ENCODE data around the gene MAP3K13. TPM values are rescaled to one million over a fixed set of nuclear protein-coding genes. Genes with fewer than 3 reads are reported as not detected.

The MAP3K13 gene
- total and polyA plus RNA-seq, 10 of the 15 experiments (the other 5 are each of a cell fraction or from before 2014, with no cell fraction given), result 10.5 to 70.8 (median 26.8) TPM

DNA sequence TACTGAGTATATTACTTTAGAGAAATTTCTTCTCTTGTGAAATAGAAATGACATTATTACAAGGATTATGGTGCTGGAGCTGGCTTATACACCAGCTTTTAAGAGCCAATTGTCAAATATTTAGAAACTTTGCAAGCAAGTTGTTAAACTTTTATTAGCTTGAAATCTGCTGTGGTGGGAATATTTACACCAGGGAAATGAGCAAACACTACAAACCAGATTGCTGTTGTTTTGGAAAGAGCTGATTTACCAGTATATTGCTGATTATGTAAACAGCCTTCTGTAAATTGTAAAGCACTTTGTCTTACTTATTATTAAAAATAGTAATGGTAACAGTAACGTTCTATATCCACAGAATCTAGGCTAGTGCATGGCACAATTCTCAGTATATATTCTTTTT, 61.5 kb downstream of the MAP3K13 start:
- RAD21 ChIA-PET (ENCODE audit: unreplicated experiment), result no interaction called here

GRCh38 chr3:185430375-185430774, 67.4 kb downstream of the MAP3K13 start:
- Histone ChIP-seq H3K4me3 (no peak overlapping the region), H3K9ac (ENCODE audit: control insufficient read depth, insufficient read depth, low read length) (no peak overlapping the region), H3K27ac (ENCODE audit: control insufficient read depth, insufficient read depth) (no peak overlapping the region), H3K27me3 (replicated peaks in 1 of 2; ENCODE audit: control insufficient read depth in 2 of 2, insufficient read depth in 2 of 2, low read length in 1 of 2) (no peaks in the 10 kb centered on the region), H3K9me3 (replicated peaks; ENCODE audit: control insufficient read depth, insufficient read depth, low read length) (no peaks in the 10 kb centered on the region), H2AFZ (ENCODE audit: control insufficient read depth, low read depth, low read length) (no peak overlapping the region), H3K36me3 (ENCODE audit: control insufficient read depth in 2 of 2, insufficient read depth in 2 of 2, low read length in 1 of 2) (peaks cover 0 to 1% of the 10 kb centered on the region in 2 experiments; a peak in 1 of 4 replicates), H4K20me1 (ENCODE audit: control insufficient read depth, insufficient read depth) (no peaks in the 10 kb centered on the region), H3K79me2 (ENCODE audit: control insufficient read depth, insufficient read depth, low read length) (no peaks in the 10 kb centered on the region), H3K4me1 (ENCODE audit: control insufficient read depth, insufficient read depth, low read length) (no peaks in the 10 kb centered on the region), H3K4me2 (ENCODE audit: control insufficient read depth, insufficient read depth) (no peak overlapping the region)
- RAD21 ChIA-PET (ENCODE audit: unreplicated experiment), result no interaction called here
- intact Hi-C loops (cut with micrococcal nuclease; ENCODE audit: unreplicated experiment), result no loop called here
- no peak for TF ChIP-seq HDAC6 (IDR thresholded peaks at IDR 0.05; ENCODE audit: unreplicated experiment)
- no peak for FAIRE-seq
- CTCF ChIA-PET, result interaction anchor here (0.6 kb wide), 1 partner anchor 165 kb away, joined by 4 read pairs; no protein-coding TSS in a partner anchor
- ATAC-seq, result no peak
- in situ Hi-C loops (cut with MboI), result no loop called here
- DNase-seq (ENCODE audit: low read depth, low spot score), result no peak
- SMC1A ChIA-PET (ENCODE audit: uncharacterized antibody, unreplicated experiment), result no interaction called here
- 98% methylated on average over 4 of the region's 4 CpGs for WGBS (ENCODE audit: insufficient coverage, insufficient replicate concordance, low lambda C conversion rate, missing lambda C conversion rate)
- BruUV-seq (replicated peaks), result no TSS peak
- POLR2A ChIA-PET, result interaction anchor here (0.7 kb wide), 1 partner anchor 58 kb away, joined by 3 read pairs; no protein-coding TSS in a partner anchor

More for the DNA sequence above, 61.5 kb downstream of the MAP3K13 start:
- TF ChIP-seq EGR1 (IDR thresholded peaks at IDR 0.05; ENCODE audit: borderline replicate concordance in 1 of 2, low read depth in 2 of 2, low read length in 2 of 2), result no peak
- TF ChIP-seq STAT3 (IDR thresholded peaks at IDR 0.05; ENCODE audit: low read depth, low read length), result no peak
- TF ChIP-seq MAX (IDR thresholded peaks at IDR 0.05; ENCODE audit: low read depth, low read length), result no peak
- TF ChIP-seq, protein P1, sequence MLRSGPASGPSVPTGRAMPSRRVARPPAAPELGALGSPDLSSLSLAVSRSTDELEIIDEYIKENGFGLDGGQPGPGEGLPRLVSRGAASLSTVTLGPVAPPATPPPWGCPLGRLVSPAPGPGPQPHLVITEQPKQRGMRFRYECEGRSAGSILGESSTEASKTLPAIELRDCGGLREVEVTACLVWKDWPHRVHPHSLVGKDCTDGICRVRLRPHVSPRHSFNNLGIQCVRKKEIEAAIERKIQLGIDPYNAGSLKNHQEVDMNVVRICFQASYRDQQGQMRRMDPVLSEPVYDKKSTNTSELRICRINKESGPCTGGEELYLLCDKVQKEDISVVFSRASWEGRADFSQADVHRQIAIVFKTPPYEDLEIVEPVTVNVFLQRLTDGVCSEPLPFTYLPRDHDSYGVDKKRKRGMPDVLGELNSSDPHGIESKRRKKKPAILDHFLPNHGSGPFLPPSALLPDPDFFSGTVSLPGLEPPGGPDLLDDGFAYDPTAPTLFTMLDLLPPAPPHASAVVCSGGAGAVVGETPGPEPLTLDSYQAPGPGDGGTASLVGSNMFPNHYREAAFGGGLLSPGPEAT (IDR thresholded peaks at IDR 0.05; ENCODE audit: low read depth), result no peak
- no peak for TF ChIP-seq POLR2AphosphoS5 (IDR thresholded peaks at IDR 0.05; ENCODE audit: low read length)
- H3K4me2 ChIP-seq (ENCODE audit: control insufficient read depth, insufficient read depth), result no peak overlapping the region
- no peaks in the 10 kb centered on the region for H3K27me3 ChIP-seq (replicated peaks in 1 of 2; ENCODE audit: control insufficient read depth in 2 of 2, insufficient read depth in 2 of 2, low read length in 1 of 2)
- no peak overlapping the region for H3K9ac ChIP-seq (ENCODE audit: control insufficient read depth, insufficient read depth, low read length)
- SMC1A ChIA-PET (ENCODE audit: uncharacterized antibody, unreplicated experiment), result interaction anchor here (0.9 to 2.3 kb wide), 5 partner anchors 9 to 135 kb away, joined by 3 to 8 read pairs (median 3); no protein-coding TSS in a partner anchor
- H4K20me1 ChIP-seq (ENCODE audit: control insufficient read depth, insufficient read depth), result no peaks in the 10 kb centered on the region
- no peak overlapping the region for H3K27ac ChIP-seq (ENCODE audit: control insufficient read depth, insufficient read depth)
- no peak overlapping the region for H3K4me3 ChIP-seq
- DNase-seq (ENCODE audit: low read depth, low spot score) (no peak), FAIRE-seq (no peak), ATAC-seq (no peak)
- H3K9me3 ChIP-seq (replicated peaks; ENCODE audit: control insufficient read depth, insufficient read depth, low read length), result no peaks in the 10 kb centered on the region
- H3K4me1 ChIP-seq (ENCODE audit: control insufficient read depth, insufficient read depth, low read length), result peaks cover 26% of the 10 kb centered on the region
- BruUV-seq (replicated peaks), result no TSS peak
- CTCF ChIA-PET, result interaction anchor here (0.9 to 1.6 kb wide), 2 partner anchors 10 to 135 kb away, joined by 3 read pairs; no protein-coding TSS in a partner anchor
- intact Hi-C loops (cut with micrococcal nuclease; ENCODE audit: unreplicated experiment), result no loop called here
- in situ Hi-C loops (cut with MboI), result no loop called here
- H3K79me2 ChIP-seq (ENCODE audit: control insufficient read depth, insufficient read depth, low read length), result no peaks in the 10 kb centered on the region; the same call in 1 of the 2 replicates
- H3K36me3 ChIP-seq (ENCODE audit: control insufficient read depth in 2 of 2, insufficient read depth in 2 of 2, low read length in 1 of 2), result no peaks in the 10 kb centered on the region
- POLR2A ChIA-PET, result no interaction called here
- 0% methylated on average over 1 of the region's 1 CpG for WGBS (ENCODE audit: insufficient coverage, insufficient replicate concordance, low lambda C conversion rate, missing lambda C conversion rate)
- no peak overlapping the region for H2AFZ ChIP-seq (ENCODE audit: control insufficient read depth, low read depth, low read length)

Data from GM12878 (cell line).